Neuronal stem cell (in vitro differentiated cells): Measurements from ENCODE around the gene RPS27L.

Experiments used
- DNase-seq: peaks from one replicate; pipeline ENCODE4 v3.0.0-alpha.2; 2013; ENCODE audit warnings: low spot score
- H2AFZ ChIP-seq: one replicate; pipeline ENCODE4 v1.6.1; 2013; ENCODE audit warnings: mild to moderate bottlenecking, low read length, inconsistent platforms
- H2AK5ac ChIP-seq: 2 replicates; pipeline ENCODE4 v1.6.1; 2013; ENCODE audit warnings: low read depth, mild to moderate bottlenecking, inconsistent platforms, low read length, moderate library complexity, mixed read lengths
- H2BK120ac ChIP-seq: 2 replicates; pipeline ENCODE4 v1.6.1; 2013; ENCODE audit warnings: low read depth, mild to moderate bottlenecking, inconsistent platforms, low read length, moderate library complexity, mixed read lengths
- H2BK12ac ChIP-seq: one replicate; pipeline ENCODE4 v1.6.1; 2013; ENCODE audit warnings: low read length, inconsistent platforms
- H2BK15ac ChIP-seq: 2 replicates; pipeline ENCODE4 v1.6.1; 2013; ENCODE audit warnings: mild to moderate bottlenecking, low read length, inconsistent platforms, mixed read lengths
- H2BK5ac ChIP-seq: one replicate; pipeline ENCODE4 v1.6.1; 2013; ENCODE audit warnings: inconsistent platforms, mild to moderate bottlenecking, low read length, moderate library complexity
- H3K14ac ChIP-seq: one replicate; pipeline ENCODE4 v1.6.1; 2013; ENCODE audit warnings: low read length, inconsistent platforms
- H3K18ac ChIP-seq: 2 replicates; pipeline ENCODE4 v1.6.1; 2013; ENCODE audit warnings: low read length, inconsistent platforms
- H3K23ac ChIP-seq: 2 replicates; pipeline ENCODE4 v1.6.1; 2013; ENCODE audit warnings: low read depth, mild to moderate bottlenecking, mixed read lengths, low read length, inconsistent platforms; ENCODE audit not compliant: poor library complexity
- H3K27ac ChIP-seq: replicated peaks from 3 replicates; pipeline ENCODE4 v1.5.1; 2013; ENCODE audit warnings: low read length, inconsistent platforms
- H3K27me3 ChIP-seq, 3 experiments: 2 replicates each; pipeline ENCODE4 v1.6.1; 2013; ENCODE audit warnings: low read length in 3 of 3, mild to moderate bottlenecking in 2 of 3, inconsistent platforms in 1 of 3, low read depth in 1 of 3, mixed read lengths in 1 of 3, moderate library complexity in 1 of 3; ENCODE audit not compliant: control insufficient read depth in 3 of 3, insufficient read depth in 3 of 3
- H3K36me3 ChIP-seq, 2 donors: replicated peaks in 1 of 2; 2 replicates each; pipeline ENCODE4 v1.6.1; 2013; ENCODE audit warnings: low read length in 2 of 2; ENCODE audit not compliant: control insufficient read depth in 2 of 2, insufficient read depth in 2 of 2
- H3K4ac ChIP-seq: 2 replicates; pipeline ENCODE4 v1.6.1; 2013; ENCODE audit warnings: inconsistent platforms, mild to moderate bottlenecking, low read length, moderate library complexity
- H3K4me1 ChIP-seq, 2 donors: 1 replicate in 1 of 2; 2 replicates in 1 of 2; pipeline ENCODE4 v1.6.1; 2013; ENCODE audit warnings: low read length in 2 of 2, low read depth in 1 of 2; ENCODE audit not compliant: control insufficient read depth in 2 of 2, insufficient read depth in 1 of 2
- H3K4me2 ChIP-seq: one replicate; pipeline ENCODE4 v1.6.1; 2013; ENCODE audit warnings: mild to moderate bottlenecking, low read length, inconsistent platforms; ENCODE audit not compliant: insufficient read depth, poor library complexity, severe bottlenecking
- H3K4me3 ChIP-seq, 2 donors: 2 replicates each; pipeline ENCODE4 v1.5.1; 2013; ENCODE audit warnings: low read length in 2 of 2, mild to moderate bottlenecking in 2 of 2, inconsistent platforms in 1 of 2, moderate library complexity in 1 of 2
- H3K79me1 ChIP-seq: one replicate; pipeline ENCODE4 v1.6.1; 2013; ENCODE audit warnings: low read depth, mild to moderate bottlenecking, inconsistent platforms, low read length, moderate library complexity
- H3K9ac ChIP-seq: one replicate; pipeline ENCODE4 v1.6.1; 2013; ENCODE audit warnings: mild to moderate bottlenecking, low read depth, low read length, inconsistent platforms; ENCODE audit not compliant: poor library complexity
- H3K9me3 ChIP-seq, 2 donors: replicated peaks in 1 of 2; 2 replicates each; pipeline versions ENCODE3 to v1.6.1; 2013; ENCODE audit warnings: low read length in 2 of 2, mild to moderate bottlenecking in 2 of 2, inconsistent platforms in 1 of 2, low read depth in 1 of 2, mixed read lengths in 1 of 2, moderate library complexity in 1 of 2; ENCODE audit not compliant: control insufficient read depth in 2 of 2, insufficient read depth in 1 of 2
- H4K8ac ChIP-seq: one replicate; pipeline ENCODE4 v1.6.1; 2013; ENCODE audit warnings: low read depth, mild to moderate bottlenecking, inconsistent platforms, low read length, moderate library complexity
- H4K91ac ChIP-seq: one replicate; pipeline ENCODE4 v1.6.1; 2013; ENCODE audit warnings: low read length, low read depth, mild to moderate bottlenecking, inconsistent platforms; ENCODE audit not compliant: poor library complexity
- WGBS, 2 donors: extraction: QIAGEN DNeasy Blood & Tissue Kit; methylation state at CpG; one replicate each; pipeline ENCODE4 v1.1.7; 2013; ENCODE audit warnings: missing lambda C conversion rate in 2 of 2, mixed read lengths in 1 of 2; ENCODE audit not compliant: insufficient read length in 2 of 2, insufficient replicate concordance in 1 of 2; ENCODE audit errors: extremely low coverage in 2 of 2; 5-methylcytosine and 5-hydroxymethylcytosine counted together

Gene RPS27L

GRCh38 chr15:63155486-63155885 lies 1.8 kb downstream of the RPS27L start:
- Histone ChIP-seq H3K27me3 (no peaks in the 10 kb centered on the region), H3K36me3 (peaks cover 14 to 52% of the 10 kb centered on the region in 2 donors), H4K91ac (no peak overlapping the region), H3K14ac (no peak overlapping the region), H3K4ac (no peak overlapping the region), H2BK12ac (no peak overlapping the region), H3K9ac (no peak overlapping the region), H3K27ac (no peak overlapping the region), H3K79me1 (peaks cover 2% of the 10 kb centered on the region), H3K4me1 (peaks cover 2 to 3% of the 10 kb centered on the region in 2 donors), H3K9me3 (peaks cover 2 to 3% of the 10 kb centered on the region in 2 donors), H4K8ac (no peak overlapping the region), H2AFZ (no peak overlapping the region), H3K4me3 (peak overlapping the region in 1 of 2 donors; percentile 64), H2AK5ac (no peak overlapping the region), H2BK5ac (no peak overlapping the region), H3K4me2 (peak overlapping the region; percentile 33), H3K23ac (no peak overlapping the region), H3K18ac (no peak overlapping the region), H2BK15ac (no peak overlapping the region), H2BK120ac (no peak overlapping the region)
- no peak for DNase-seq
- WGBS, 2 donors: 100% methylated on average over 1 of the region's 3 CpGs; no CpG with 5 or more reads in 1 of the 2 donors

- H3K4ac ChIP-seq: no peak overlapping the region
- DNase-seq: no peak
Observed at GRCh38 chr15:63151665-63152064, 5.6 kb downstream of the RPS27L start.

GRCh38 chr15:63146684-63147083 lies 10.6 kb downstream of the RPS27L start:
- Histone ChIP-seq H2AK5ac (no peak overlapping the region), H3K4me2 (no peak overlapping the region), H3K9me3 (peaks cover 0 to 25% of the 10 kb centered on the region in 2 donors), H4K91ac (no peak overlapping the region), H3K4me3 (no peak overlapping the region), H3K4ac (no peak overlapping the region), H3K23ac (no peak overlapping the region), H2AFZ (no peak overlapping the region), H3K14ac (no peak overlapping the region), H3K79me1 (no peaks in the 10 kb centered on the region), H3K18ac (no peak overlapping the region), H2BK120ac (no peak overlapping the region), H2BK15ac (no peak overlapping the region), H3K36me3 (peaks cover 4 to 71% of the 10 kb centered on the region in 2 donors), H2BK5ac (no peak overlapping the region), H2BK12ac (no peak overlapping the region), H3K27ac (no peak overlapping the region), H4K8ac (no peak overlapping the region), H3K27me3 (no peaks in the 10 kb centered on the region), H3K4me1 (peaks cover 0 to 2% of the 10 kb centered on the region in 2 donors), H3K9ac (no peak overlapping the region)
- DNase-seq: no peak
- no CpG with 5 or more reads among the region's 3 CpGs for WGBS, 2 donors

More at GRCh38 chr15:63151665-63152064, 5.6 kb downstream of the RPS27L start:
- no peak overlapping the region for H3K14ac ChIP-seq
- H3K4me3 ChIP-seq: no peak overlapping the region
- H2AK5ac ChIP-seq: no peak overlapping the region
- H3K79me1 ChIP-seq: peaks cover 2% of the 10 kb centered on the region
- no CpG with 5 or more reads among the region's 1 CpG for WGBS, 2 donors
- H2BK15ac ChIP-seq: no peak overlapping the region
- H3K23ac ChIP-seq: no peak overlapping the region
- no peak overlapping the region for H2BK5ac ChIP-seq
- no peak overlapping the region for H3K27ac ChIP-seq
- no peak overlapping the region for H3K9ac ChIP-seq
- peaks cover 0 to 3% of the 10 kb centered on the region in 2 donors for H3K4me1 ChIP-seq
- no peaks in the 10 kb centered on the region for H3K27me3 ChIP-seq
- no peak overlapping the region for H4K8ac ChIP-seq
- H3K36me3 ChIP-seq: peaks cover 12 to 86% of the 10 kb centered on the region in 2 donors
- no peak overlapping the region for H3K4me2 ChIP-seq
- H4K91ac ChIP-seq: no peak overlapping the region
- H2BK120ac ChIP-seq: no peak overlapping the region
- peaks cover 0 to 17% of the 10 kb centered on the region in 2 donors for H3K9me3 ChIP-seq
- no peak overlapping the region for H3K18ac ChIP-seq
- no peak overlapping the region for H2AFZ ChIP-seq
- no peak overlapping the region for H2BK12ac ChIP-seq

GRCh38 chr15:63145426-63145825 lies 11.9 kb downstream of the RPS27L start:
- WGBS, 2 donors: no CpG with 5 or more reads among the region's 2 CpGs
- Histone ChIP-seq H3K14ac (no peak overlapping the region), H4K8ac (no peak overlapping the region), H3K36me3 (peaks cover 3 to 67% of the 10 kb centered on the region in 2 donors), H2BK12ac (no peak overlapping the region), H2AK5ac (no peak overlapping the region), H2BK120ac (no peak overlapping the region), H3K9me3 (peaks cover 0 to 22% of the 10 kb centered on the region in 2 donors), H3K9ac (no peak overlapping the region), H3K27ac (no peak overlapping the region), H3K79me1 (no peaks in the 10 kb centered on the region), H2BK15ac (no peak overlapping the region), H3K23ac (no peak overlapping the region), H4K91ac (no peak overlapping the region), H2AFZ (no peak overlapping the region), H3K4me3 (no peak overlapping the region), H3K4me1 (peaks cover 0 to 2% of the 10 kb centered on the region in 2 donors), H2BK5ac (no peak overlapping the region), H3K27me3 (no peaks in the 10 kb centered on the region), H3K4ac (no peak overlapping the region), H3K18ac (no peak overlapping the region), H3K4me2 (no peak overlapping the region)
- no peak for DNase-seq
